ENCODE data around the gene KMT2E.

KMT2E gene

GRCh38 chr7:105131890-105132289 lies 117.9 kb downstream of the KMT2E start:
- peak; percentile 18 for DNase-seq

- DNase-seq = no peak
These were observed 118.3 kb downstream of the KMT2E start for GRCh38 chr7:105132335-105132734.

- DNase-seq = no peak
These were observed 118.8 kb downstream of the KMT2E start for GRCh38 chr7:105132835-105133234.

GRCh38 chr7:105133358-105133757 lies 119.4 kb downstream of the KMT2E start:
- DNase-seq = no peak

GRCh38 chr7:105133986-105134655 lies 120.1 kb downstream of the KMT2E start:
- DNase-seq = no peak

- DNase-seq = no peak
These were observed 122.2 kb downstream of the KMT2E start for GRCh38 chr7:105136221-105136620.

GRCh38 chr7:105137898-105138297 lies 123.9 kb downstream of the KMT2E start:
- no peak for DNase-seq

GRCh38 chr7:105139381-105139780 lies 125.4 kb downstream of the KMT2E start:
- no peak for DNase-seq

- DNase-seq = no peak
These were observed 127.1 kb downstream of the KMT2E start for GRCh38 chr7:105141068-105141467.

GRCh38 chr7:105149827-105150226 lies 135.8 kb downstream of the KMT2E start:
- no peak for DNase-seq

GRCh38 chr7:105151152-105151551 lies 137.1 kb downstream of the KMT2E start:
- DNase-seq = no peak

GRCh38 chr7:105153531-105153930 lies 139.5 kb downstream of the KMT2E start:
- no peak for DNase-seq

GRCh38 chr7:105154084-105154483 lies 140.1 kb downstream of the KMT2E start:
- DNase-seq = no peak

- DNase-seq = no peak
These were observed 142.7 kb downstream of the KMT2E start for GRCh38 chr7:105156731-105157130.

- no peak for DNase-seq
These were observed 143.3 kb downstream of the KMT2E start for GRCh38 chr7:105157278-105157677.

GRCh38 chr7:105161366-105161765 lies 147.4 kb downstream of the KMT2E start:
- no peak for DNase-seq
